ENCODE measurements around the gene GRK3. TPM values are rescaled to one million over a fixed set of nuclear protein-coding genes. Genes with fewer than 3 reads are reported as not detected.
A peak's percentile ranks its signal among the peaks of the same experiment; 100 is the strongest.
"Not testable (repeated sequence)": the region's sequence is repeated elsewhere in the genome, so short reads cannot be mapped to it uniquely, and the experiment has no call there.

GRK3 gene
- total RNA-seq, 1 donor from 2014 or later: 66.7 TPM

GRCh38 chr22:25548866-25549464 lies 15.5 kb upstream of the GRK3 start:
- no peaks in the 10 kb centered on the region for H3K36me3 Mint-ChIP-seq (ENCODE audit: low read depth)
- peaks cover 57% of the 10 kb centered on the region for H3K4me1 Mint-ChIP-seq
- no peak overlapping the region for H3K27ac Mint-ChIP-seq
- no peak overlapping the region for H3K4me3 Mint-ChIP-seq
- intact Hi-C loops (cut with micrococcal nuclease): no loop called here
- H3K27me3 Mint-ChIP-seq: no peaks in the 10 kb centered on the region
- CTCF ChIA-PET: interaction anchor here (1.4 kb wide), 1 partner anchor 19 kb away, joined by 3 read pairs; no protein-coding TSS in a partner anchor
- ATAC-seq (ENCODE audit: low read depth): no peak
- no peak for DNase-seq
- TF ChIP-seq CTCF (IDR thresholded peaks at IDR 0.05): no peak
- POLR2A ChIA-PET: interaction anchor here (1.3 to 1.8 kb wide), 2 partner anchors 10 to 15 kb away, joined by 3 to 6 read pairs; no protein-coding TSS in a partner anchor
- H3K9me3 Mint-ChIP-seq: peaks cover 3% of the 10 kb centered on the region

GRCh38 chr22:25551396-25551795 lies 13.1 kb upstream of the GRK3 start:
- no peak overlapping the region for H3K27ac Mint-ChIP-seq
- ChIA-PET POLR2A (no interaction called here), CTCF (no interaction called here)
- H3K36me3 Mint-ChIP-seq (ENCODE audit: low read depth): no peaks in the 10 kb centered on the region
- DNase-seq (no peak), ATAC-seq (ENCODE audit: low read depth) (no peak)
- TF ChIP-seq CTCF (IDR thresholded peaks at IDR 0.05): no peak
- H3K4me3 Mint-ChIP-seq: no peak overlapping the region
- no peaks in the 10 kb centered on the region for H3K27me3 Mint-ChIP-seq
- H3K4me1 Mint-ChIP-seq: peaks cover 51% of the 10 kb centered on the region
- intact Hi-C loops (cut with micrococcal nuclease): no loop called here
- peaks cover 3% of the 10 kb centered on the region for H3K9me3 Mint-ChIP-seq

GRCh38 chr22:25552405-25552804 lies 12.1 kb upstream of the GRK3 start:
- ChIA-PET POLR2A (interaction anchor here (0.7 to 3.4 kb wide), 3 partner anchors 8 to 129 kb away, joined by 3 to 33 read pairs (median 8); partner anchors contain the start of gene GRK3), CTCF (interaction anchor here (0.6 to 2.9 kb wide), 3 partner anchors 8 to 167 kb away, joined by 3 to 21 read pairs (median 3); no protein-coding TSS in a partner anchor)
- DNase-seq; H3K27me3 Mint-ChIP-seq; H3K27ac Mint-ChIP-seq; H3K4me3 Mint-ChIP-seq; intact Hi-C loops (cut with micrococcal nuclease); ATAC-seq (ENCODE audit: low read depth); H3K9me3 Mint-ChIP-seq; H3K36me3 Mint-ChIP-seq (ENCODE audit: low read depth): not testable (repeated sequence)
- H3K4me1 Mint-ChIP-seq: peaks cover 43% of the 10 kb centered on the region

- no peak overlapping the region for H3K27ac Mint-ChIP-seq
- no peak overlapping the region for H3K4me3 Mint-ChIP-seq
- TF ChIP-seq CTCF (IDR thresholded peaks at IDR 0.05): no peak
- intact Hi-C loops (cut with micrococcal nuclease): no loop called here
- no peaks in the 10 kb centered on the region for H3K9me3 Mint-ChIP-seq
- H3K4me1 Mint-ChIP-seq: peaks cover 40% of the 10 kb centered on the region
- DNase-seq: no peak
- no peaks in the 10 kb centered on the region for H3K27me3 Mint-ChIP-seq
- ChIA-PET POLR2A (interaction anchor here (1.6 to 3.4 kb wide), 2 partner anchors 9 to 11 kb away, joined by 8 to 33 read pairs; partner anchors contain the start of gene GRK3), CTCF (interaction anchor here (2.9 kb wide), 1 partner anchor 9 kb away, joined by 21 read pairs; no protein-coding TSS in a partner anchor)
- no peaks in the 10 kb centered on the region for H3K36me3 Mint-ChIP-seq (ENCODE audit: low read depth)
- peak; percentile 74 for ATAC-seq (ENCODE audit: low read depth)
Measured at GRCh38 chr22:25553131-25553530, 11.3 kb upstream of the GRK3 start.

- Mint-ChIP-seq H3K9me3 (no peaks in the 10 kb centered on the region), H3K4me1 (peaks cover 46% of the 10 kb centered on the region), H3K4me3 (no peak overlapping the region), H3K27ac (no peak overlapping the region), H3K27me3 (no peaks in the 10 kb centered on the region), H3K36me3 (ENCODE audit: low read depth) (no peaks in the 10 kb centered on the region)
- ATAC-seq (ENCODE audit: low read depth) (no peak), DNase-seq (no peak)
- CTCF ChIA-PET: interaction anchor here (2.9 kb wide), 1 partner anchor 10 kb away, joined by 21 read pairs; no protein-coding TSS in a partner anchor
- intact Hi-C loops (cut with micrococcal nuclease): no loop called here
- TF ChIP-seq CTCF (IDR thresholded peaks at IDR 0.05): no peak
- POLR2A ChIA-PET: interaction anchor here (3.4 kb wide), 1 partner anchor 10 kb away, joined by 33 read pairs; the partner anchor contains the start of gene GRK3
Measured at GRCh38 chr22:25554238-25554671, 10.2 kb upstream of the GRK3 start.
